CD4-positive, alpha-beta T cell treated with Interleukin-6 at 100 ng/mL for 8 hours (primary cell): Measurements from ENCODE around the gene CHN2.

ENCODE experiments used
- DNase-seq: peaks from one replicate; pipeline ENCODE4 v3.0.0-alpha.2; 2020; ENCODE audit warnings: mixed read lengths, low spot score

CHN2 gene

DNA sequence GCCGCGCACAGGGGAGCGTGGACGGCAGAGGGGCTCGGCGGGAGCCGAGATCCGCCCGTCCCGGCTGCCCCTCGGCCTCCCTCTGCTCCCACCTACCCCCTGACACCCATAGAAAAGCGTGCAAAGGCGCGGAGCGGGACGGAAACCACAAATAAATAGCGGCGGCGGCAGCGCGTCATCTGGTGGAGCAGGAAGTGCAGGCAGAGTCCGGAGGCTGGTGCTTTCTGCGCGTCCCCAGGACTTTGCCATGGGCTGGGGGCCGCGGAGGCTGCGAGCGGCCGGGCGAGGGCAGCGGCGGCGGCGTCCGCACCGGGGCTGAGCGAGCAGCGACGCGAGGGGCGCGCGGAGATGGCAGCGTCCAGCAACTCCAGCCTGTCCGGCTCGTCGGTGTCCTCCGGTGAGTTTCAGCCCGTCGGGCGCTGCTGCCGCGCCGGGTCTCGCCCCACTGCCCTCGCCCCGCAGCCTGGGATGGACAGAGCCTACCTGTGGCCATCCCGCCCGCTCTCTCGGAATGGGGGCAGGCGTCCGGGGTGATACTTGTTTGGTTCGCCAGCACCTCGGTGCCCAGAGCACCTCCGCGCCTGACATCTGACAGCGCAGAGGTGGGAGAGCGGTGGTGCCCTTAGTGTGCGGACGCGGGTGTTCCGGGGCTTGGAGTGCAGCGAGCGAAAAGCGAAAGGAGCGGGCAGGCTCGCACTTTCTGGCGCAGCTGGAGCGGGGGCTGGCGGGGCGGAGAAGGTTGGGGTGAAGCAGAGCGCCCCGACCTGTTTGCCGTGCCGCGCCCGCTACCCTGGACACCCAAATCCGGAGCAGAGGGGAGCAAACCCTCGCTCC lies at the start of gene CHN2:
Gene CHN2 (plus strand): TSS at position 182 of the 834 bp plus-strand sequence.
- peak; percentile 36 for DNase-seq

DNA sequence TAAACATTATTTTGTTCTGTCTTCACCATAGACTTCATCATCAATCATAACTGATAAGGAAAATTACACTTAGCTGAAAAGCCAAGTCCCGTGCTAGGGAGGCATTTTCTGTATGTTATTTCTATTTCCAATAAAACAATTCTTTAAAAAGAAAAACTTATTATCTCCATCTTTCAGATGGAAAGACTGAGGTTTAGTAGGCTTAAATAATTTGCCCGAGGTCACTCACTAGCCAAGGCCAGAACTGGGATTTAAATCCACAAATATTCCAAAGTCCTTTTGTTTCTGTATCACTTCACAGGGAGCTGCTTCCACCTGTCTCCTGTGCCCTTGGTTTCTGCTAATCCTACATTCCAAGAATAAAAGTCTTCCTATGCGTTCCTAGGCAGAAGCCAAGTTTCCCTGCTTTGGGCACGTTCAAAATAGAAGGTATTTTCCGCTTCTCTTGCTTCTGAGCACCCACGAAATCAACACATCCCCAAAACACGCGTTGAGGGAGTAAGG lies 49.0 kb upstream of the CHN2 start:
- no peak for DNase-seq

DNA sequence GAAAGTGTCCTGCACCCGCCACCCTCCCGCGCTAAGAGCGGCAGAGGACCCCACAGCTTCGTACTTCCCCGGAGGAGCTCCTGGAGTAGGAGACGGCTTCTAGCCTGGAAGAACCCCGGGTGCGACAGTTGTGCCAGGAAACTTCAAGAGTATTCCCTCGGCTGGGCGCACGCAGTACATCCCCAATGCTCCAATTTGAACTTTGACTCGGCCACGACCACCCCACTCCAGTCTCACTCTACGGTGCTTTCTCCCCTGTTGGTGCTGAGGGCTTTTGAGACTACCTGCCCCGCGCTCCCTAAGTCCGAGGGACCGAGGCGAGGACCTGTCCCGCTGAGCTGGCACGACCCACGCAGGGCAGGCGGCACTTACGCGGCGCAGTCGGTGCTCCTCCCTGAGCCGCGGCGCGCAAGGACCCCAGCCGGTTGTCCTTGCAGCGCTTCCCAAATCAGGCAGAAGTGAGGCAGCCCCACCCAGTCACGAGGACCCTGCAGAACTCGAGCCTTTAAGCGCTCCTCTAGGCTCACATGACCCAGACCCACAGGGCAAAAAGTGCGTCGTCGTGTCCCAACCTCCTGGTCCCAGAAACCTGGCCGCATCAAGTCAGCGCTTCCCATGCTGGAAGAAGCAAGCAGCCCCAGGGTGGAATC lies 48.4 kb upstream of the CHN2 start, which contains the start of gene CPVL:
Gene CPVL (minus strand): TSS at position 481 of the 650 bp plus-strand sequence. CDS start 25,476 bp downstream, outside the sequence.
- no peak for DNase-seq

DNA sequence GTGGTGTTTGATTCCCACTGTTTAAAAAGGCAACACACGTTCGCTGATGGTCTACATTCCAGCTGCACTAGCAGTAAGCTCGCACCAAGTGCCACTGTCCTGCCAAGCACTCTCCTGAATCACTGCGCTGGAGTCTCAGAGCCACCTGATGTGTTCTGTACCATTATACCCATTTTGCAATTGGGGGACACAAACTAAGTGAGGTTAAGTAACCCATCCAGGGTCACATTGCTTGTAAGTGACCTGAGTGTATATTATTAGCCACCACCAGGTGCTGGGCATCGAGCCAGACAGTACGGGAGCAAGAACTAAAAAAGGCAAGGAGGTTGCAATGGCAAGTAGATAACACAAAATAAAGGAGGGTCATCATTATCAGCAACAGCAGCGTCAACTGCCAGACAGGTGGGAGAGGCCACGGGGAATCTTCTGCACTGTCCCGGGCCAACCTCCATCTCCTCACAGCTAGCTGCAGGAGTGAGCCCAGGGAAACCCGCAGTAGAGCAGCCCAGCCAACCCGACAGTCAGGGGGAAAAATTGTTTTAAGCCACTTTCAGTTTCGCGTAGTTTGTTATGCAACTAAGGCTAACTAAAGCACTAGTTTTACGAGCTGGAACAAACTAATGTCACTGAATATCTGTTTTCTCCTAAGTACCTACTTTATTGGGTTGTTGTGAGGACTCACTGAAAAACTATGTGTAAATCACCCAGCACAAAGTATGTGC lies 47.5 kb upstream of the CHN2 start:
- DNase-seq: no peak

DNA sequence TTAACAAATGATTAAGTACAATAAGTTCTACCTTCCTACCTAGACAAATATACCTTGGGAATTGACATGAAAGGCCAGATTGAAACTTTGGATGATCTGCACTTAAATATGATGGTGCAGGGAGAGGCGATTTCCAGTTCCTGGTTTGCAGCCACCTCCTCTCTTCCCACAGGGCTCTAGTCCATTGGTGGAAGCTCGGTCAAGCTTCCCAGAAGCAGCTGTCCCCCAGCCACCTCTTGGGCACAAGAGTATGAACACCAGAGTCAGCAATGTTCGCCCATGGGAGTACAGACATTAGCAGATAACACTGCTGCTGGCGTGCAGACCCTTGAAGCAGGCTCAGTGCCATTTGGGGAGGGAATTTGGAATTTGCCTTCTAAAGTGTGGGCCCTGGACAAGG lies 46.8 kb upstream of the CHN2 start:
- no peak for DNase-seq

DNA sequence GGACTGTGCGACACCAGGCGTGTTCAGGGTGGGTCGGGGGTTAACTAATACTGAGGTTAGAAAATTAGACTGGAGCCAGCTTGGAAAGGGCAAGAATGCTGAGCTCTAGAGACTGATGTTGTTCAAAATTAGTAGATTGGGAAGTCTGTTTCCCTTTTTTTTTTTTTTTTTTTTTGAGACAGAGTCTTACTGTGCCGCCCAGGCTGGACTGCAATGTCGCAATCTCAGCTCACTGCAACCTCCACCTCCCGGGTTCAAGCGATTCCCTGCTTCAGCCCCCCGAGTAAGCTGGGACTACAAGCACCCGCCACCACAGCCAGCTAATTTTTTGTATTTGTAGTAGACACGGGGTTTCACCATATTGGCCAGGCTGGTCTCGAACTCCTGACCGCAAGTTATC lies 45.5 kb upstream of the CHN2 start:
- DNase-seq: no peak

DNA sequence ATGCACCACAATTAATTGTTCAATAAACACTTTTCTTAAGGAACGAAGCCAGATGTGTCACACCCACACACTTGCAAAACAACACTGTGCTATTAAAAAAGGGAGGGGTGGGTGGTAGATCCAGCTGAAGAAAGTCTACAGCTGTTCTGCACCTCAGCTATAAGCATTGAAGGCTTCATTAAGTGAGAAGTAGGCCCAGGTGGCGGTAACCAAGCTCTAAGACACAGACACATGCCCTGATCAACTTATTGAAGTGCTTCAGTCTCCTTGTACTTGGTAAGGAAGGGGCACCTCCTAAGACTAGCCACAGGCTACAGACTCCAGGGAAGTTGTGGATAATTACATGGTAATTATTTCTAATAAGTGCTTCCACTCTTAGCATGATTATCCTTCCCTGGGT lies 43.7 kb upstream of the CHN2 start:
- DNase-seq: no peak

DNA sequence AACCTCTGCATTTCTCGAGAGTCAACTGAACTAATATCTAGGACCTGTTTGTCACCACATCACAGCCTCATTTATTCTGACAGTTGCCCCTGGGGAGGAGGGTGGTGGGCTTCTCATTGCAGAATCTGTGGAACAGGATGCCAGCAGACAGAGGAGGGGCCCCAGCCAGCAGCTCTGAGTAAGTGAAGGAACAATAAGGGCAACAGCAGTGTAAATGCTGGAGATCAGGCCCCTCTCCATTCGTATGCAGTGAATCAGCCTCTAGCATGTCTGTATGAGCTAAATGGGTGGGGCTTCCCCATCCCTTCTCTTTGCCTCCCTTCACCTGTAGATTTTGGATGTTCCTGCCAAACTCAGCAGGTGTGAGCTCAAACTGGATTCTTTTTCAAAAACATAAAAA lies 40.5 kb upstream of the CHN2 start:
- DNase-seq: no peak

DNA sequence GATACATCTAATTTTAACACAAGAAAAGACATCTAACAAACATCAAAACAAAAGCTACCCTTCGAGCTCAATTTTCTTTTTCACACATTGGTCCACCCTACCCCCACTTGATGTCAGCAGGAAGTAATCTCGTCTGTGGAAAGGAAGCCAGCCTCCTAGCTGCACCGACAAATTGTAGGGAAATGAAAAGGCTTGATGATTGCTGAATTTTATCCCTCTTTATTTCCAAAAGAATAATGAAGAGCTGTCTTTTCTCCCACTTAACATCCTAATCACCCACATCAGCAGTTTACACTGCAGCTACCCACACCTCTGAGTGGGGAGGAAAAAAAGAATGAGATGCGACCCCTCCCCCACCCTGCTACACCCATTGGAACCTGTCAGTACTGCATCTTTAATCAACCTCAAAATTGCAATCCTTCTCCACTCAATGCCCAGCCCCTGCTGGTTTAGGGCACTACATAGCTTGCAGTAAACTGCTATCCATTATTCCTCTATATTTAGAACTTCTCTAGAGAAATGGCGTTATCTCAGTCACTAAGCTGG lies 37.6 kb upstream of the CHN2 start:
- no peak for DNase-seq

DNA sequence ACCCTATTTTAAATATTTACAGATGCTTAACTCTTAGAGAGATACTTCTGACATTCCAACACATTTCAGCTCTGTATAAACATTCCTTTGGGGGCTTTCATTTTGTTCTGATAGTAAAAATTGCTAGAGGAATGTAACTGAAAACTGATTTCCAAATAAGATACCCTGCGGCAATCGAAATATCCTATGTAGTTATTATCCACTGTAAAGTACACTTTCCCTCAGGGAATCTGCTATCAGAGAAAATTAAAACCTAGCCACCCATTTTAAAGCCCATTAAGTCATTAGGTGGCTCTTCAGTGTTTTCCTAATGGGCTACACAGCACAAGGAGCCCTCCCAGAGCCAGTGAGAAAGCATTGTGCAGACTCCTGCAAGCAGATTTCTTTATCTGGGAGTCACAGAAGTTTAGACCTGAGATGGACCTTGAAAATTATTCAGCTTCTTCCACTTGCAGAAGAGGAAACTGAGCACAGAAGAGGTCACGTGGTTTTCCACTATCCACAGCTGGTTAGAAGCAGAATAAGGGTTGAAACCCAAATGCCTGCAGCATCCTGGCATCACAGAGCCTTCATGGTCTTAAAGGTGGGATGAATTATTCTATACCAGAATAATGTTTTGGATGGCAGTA lies 35.7 kb upstream of the CHN2 start:
- DNase-seq: no peak

DNA sequence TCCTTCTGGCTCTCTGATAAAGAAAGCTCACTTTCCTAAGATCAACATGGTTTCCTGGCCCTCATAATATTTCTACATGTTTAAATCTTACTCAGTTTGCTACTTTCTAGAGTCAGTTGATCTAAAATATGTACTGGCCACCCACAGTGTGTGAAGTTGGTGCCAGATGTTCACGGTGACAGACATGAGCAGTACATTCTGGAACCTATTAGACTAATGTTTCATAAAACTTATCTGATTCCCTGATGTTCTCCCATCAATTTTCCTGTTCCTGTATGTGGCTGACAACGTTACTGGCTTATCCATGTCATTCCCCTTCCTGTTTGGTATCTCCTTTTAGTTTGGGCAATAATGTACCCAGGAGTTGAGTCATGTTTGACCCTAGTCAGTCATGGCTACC lies 34.5 kb upstream of the CHN2 start:
- no peak for DNase-seq

DNA sequence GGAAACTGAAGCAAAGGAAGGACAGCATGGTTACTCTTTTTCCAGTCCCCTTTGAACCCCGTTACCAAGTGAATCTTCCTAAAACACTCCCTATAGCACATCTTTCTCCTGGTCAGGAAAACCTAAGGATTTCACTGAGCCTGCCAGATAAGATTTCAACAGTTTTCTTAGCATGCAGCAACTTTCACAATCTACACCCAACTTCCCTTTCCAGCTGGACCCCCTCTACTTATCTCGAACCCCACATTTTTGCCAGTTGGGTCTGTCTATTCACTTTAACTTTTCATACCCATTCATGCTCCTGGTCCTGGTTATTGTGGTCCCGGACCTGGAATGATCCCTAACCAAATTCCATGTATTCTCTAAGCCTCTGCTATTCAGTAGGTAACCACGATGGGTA lies 33.3 kb upstream of the CHN2 start:
- no peak for DNase-seq

DNA sequence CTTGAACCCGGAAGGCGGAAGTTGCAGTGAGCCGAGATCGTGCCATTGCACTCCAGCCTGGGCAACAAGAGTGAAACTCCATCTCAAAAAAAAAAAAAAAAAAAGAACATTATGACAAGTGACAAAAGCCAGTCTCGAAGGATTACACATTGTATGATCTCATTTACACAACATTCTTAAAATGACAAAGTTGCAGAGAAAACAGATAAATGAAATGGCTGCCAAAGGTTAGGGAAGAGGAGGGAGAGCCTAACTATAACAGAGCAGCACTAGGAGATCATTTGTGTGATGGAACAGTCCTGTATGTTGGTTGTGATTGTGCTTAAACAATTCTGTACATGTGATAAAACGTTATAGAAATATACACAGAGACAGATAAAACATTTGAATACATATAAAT lies 32.0 kb upstream of the CHN2 start:
- DNase-seq: no peak

DNA sequence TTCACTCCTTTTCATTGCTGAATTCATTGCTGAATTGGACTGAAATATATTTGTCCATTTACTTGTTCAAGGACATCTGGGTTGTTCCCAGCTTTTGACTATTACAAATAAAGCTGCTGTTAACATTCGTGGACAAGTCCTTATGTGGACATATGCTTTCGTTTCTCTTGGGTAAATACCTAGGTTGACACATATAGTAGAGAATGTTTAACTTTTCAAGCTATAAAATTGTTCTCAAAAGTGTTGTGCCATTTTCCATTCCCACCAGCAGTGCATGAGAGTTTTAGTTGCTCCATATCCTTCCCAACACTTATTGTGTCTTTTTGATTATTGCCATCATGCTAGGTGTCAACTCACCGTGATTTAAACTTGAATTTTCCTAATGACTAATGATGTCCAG lies 30.7 kb upstream of the CHN2 start:
- DNase-seq: no peak

DNA sequence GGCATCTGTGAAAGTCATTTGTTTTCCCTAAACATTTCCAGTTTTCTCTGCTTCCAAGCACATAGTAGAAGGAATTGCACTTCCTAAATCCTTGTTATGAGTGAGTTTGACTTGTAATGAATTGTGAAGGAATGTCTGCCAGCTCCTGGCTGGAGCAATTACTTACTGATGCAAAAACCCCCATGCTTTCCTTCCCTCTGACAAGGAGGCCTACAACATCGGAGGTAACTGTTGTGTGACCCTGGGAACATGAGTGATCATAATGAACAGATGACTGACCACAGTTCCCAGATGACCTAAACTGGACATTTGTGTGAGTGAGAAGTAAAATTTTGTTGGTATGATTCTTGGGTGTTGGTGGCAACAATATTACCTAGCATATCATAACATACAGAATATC lies 26.9 kb upstream of the CHN2 start:
- DNase-seq: no peak

DNA sequence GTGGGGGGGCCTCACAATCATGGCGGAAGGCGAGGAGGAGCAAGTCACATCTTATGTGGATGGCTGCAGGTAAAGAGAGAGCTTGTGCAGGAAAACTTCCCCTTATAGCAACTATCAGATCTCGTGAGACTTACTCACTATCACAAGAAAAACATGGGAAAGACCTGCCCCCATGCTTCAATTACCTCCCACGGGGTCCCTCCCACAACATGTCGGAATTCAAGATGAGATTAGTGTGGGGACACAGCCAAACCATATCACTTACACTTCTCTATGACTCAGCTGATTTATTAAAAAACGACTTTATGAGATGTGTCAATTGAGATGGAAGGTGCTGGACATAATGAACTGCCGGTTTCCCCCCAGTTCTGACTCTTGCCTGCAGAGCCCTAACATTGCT lies 23.8 kb upstream of the CHN2 start:
- DNase-seq: no peak

DNA sequence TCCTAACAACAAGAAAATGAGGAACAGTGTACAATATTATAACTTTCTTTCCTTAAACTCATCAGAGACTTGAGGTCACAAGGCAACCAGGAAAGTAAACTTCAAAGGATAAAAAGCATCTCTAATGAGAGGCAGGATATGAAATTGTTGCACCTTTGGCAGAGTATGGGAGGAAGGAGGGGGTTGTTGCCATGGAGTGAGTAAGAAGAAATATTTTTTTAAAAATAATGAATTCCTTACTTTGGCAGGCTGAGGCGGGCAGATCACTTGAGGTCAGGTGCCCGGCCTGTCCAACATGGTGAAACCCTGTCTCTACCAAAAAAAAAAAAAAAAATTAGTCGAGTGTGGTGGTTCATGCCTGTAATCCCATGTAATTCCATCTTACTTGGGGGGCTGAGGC lies 21.1 kb upstream of the CHN2 start:
- DNase-seq: no peak

DNA sequence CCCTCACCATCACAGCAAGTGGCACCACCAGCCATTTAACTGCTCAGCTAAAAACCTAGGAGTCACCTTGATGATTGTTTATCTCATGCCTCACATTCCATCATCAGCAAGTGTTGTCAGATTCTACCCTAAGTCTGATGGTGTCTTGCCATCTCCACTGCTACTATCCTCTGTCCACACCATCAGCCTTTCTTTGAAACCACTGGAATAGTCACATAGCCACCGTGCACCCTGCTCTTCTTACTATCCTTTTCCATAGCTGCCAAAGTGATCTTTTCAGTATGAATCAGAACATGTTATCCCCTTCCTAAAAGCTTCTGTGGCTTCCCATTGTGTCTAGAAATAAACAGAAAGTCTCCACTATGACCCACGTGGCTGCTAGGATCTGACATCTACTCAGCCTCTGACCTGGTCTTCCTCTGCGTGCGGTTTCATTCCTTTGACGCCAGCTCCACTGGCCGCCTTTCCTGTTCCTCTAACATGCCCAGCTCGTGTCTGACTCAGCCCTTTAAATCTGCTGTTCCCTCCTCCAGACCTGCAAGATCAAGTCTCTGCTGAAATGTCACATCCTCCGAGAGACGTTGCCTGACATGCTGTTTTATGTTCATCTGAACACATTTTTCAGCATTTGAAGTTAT lies 16.5 kb upstream of the CHN2 start:
- DNase-seq: peak; percentile 2

DNA sequence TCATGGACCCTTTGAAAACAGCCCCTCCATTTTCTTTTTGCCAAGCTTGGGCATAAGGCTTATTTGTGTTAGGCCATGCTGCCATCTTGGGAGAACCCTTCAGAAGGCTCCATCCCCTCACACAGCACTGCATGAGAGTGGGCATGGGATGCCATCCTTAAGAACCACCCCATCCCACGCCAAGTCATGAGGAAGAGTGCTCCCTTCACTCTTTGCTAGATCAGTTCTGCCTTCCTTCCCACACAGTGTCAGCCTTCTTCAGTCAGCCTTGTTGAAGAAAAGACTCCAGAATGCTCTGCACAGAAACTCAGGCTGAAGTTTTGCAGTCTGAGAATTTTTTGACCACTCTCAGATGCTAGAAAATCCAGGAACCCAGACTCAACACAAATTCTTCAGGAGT lies 15.5 kb upstream of the CHN2 start:
- DNase-seq: no peak

DNA sequence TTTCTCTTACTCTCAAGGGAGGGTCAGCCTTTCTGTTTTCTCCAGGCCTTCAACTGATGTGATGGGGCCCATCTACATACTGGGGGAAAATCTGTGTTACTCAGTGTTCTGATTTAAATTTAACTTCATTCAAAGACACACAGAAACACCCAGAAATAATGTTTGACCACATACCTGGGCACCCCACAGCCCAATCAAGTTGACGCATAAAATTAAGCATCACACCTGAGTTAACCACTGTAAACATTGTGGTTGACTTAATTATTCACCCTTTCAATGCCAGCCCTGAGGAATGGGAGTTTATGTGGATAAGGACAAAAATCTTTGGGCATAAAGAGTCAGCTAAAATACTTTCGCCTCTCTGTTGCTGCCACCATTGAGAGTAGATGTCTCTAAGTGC lies 10.0 kb upstream of the CHN2 start:
- DNase-seq: no peak

DNA sequence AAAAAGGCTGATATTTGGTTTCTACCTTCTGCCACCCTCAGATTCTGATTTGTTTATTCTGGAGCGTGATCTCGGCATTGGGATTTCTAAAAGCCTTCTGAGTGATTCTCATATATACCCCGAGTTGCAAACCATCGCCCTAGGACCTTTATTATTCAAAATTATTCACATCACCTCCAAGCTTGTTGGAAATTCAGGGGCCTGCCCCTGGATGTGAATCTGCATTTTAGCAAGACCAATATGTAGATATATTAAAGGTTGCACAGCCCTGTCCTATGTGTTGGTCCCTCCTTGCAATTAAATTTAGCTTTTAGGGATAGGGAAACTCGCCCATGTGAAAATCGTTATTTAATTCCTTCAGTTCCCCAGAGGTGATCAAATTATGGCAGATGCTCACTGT lies 9.0 kb upstream of the CHN2 start:
- DNase-seq: no peak
